Measurements from ENCODE around the gene XRN1. TPM values are rescaled to one million over a fixed set of nuclear protein-coding genes. Genes with fewer than 3 reads are reported as not detected.

Gene XRN1
- total and polyA plus RNA-seq, 10 donors = 5.3 to 87.5 (median 76.9) TPM

DNA sequence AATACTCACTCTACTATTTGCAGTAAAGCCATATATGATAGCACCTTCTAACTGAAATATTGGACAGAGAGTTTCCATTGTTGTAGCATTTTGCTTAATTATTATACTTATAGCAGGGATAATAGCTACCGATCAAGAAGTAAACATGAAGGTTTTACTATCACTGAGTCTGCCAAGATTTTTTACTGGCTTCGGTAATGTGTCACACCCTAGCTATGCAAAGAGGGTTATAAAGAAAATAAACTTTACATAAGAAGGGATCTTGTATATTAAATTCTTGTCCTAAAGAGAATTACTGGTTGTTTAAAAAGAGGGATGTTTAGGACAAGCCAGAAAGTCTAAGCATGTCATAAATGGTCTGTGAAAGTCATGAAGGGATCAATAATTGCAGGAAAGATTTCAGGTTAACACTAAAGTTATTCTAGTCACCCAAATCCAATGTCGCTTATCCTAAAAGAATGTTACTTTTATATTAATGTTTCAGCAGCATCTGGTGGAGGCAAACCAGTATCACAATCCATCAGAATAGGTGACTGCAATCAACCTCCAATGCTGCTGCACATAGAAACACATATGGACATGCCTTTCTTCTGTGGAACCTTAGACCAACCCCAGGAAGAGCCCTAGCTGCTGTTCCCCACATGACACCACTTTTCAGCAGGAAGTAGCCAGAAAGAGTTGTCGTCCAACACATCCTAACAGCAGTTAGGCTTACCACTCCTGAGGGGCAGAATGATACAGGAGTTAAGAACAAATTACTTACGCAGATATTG lies 159.8 kb downstream of the XRN1 start:
- no peak for DNase-seq
- Histone ChIP-seq H3K4me1 (no peaks in the 10 kb centered on the region), H3K27ac (no peak overlapping the region), H3K36me3 (peaks cover 0 to 5% (median 0%) of the 10 kb centered on the region in 6 donors), H3K9me3 (peaks cover 0 to 42% (median 33%) of the 10 kb centered on the region in 8 donors), H3K27me3 (replicated peaks in 1 of 7) (no peaks in the 10 kb centered on the region), H3K4me3 (no peak overlapping the region)
- TF ChIP-seq POLR2A (IDR thresholded peaks at IDR 0.05) = no peak
- no peak for TF ChIP-seq POLR2AphosphoS5 (IDR thresholded peaks at IDR 0.05)
- TF ChIP-seq, protein P1, sequence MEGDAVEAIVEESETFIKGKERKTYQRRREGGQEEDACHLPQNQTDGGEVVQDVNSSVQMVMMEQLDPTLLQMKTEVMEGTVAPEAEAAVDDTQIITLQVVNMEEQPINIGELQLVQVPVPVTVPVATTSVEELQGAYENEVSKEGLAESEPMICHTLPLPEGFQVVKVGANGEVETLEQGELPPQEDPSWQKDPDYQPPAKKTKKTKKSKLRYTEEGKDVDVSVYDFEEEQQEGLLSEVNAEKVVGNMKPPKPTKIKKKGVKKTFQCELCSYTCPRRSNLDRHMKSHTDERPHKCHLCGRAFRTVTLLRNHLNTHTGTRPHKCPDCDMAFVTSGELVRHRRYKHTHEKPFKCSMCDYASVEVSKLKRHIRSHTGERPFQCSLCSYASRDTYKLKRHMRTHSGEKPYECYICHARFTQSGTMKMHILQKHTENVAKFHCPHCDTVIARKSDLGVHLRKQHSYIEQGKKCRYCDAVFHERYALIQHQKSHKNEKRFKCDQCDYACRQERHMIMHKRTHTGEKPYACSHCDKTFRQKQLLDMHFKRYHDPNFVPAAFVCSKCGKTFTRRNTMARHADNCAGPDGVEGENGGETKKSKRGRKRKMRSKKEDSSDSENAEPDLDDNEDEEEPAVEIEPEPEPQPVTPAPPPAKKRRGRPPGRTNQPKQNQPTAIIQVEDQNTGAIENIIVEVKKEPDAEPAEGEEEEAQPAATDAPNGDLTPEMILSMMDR (IDR thresholded peaks at IDR 0.05 in 8 of 11, conservative IDR thresholded peaks at IDR 0.05 in 3 of 11) = no peak
- intact Hi-C loops (cut with DNase I; ENCODE audit: low total_unique reads) = loop anchor here (10.0 kb wide), 1 partner anchor 323 kb away; no protein-coding TSS in a partner anchor
- 95 to 97% (median 96%) methylated on average over 5 of the region's 5 CpGs for WGBS, 5 donors

DNA sequence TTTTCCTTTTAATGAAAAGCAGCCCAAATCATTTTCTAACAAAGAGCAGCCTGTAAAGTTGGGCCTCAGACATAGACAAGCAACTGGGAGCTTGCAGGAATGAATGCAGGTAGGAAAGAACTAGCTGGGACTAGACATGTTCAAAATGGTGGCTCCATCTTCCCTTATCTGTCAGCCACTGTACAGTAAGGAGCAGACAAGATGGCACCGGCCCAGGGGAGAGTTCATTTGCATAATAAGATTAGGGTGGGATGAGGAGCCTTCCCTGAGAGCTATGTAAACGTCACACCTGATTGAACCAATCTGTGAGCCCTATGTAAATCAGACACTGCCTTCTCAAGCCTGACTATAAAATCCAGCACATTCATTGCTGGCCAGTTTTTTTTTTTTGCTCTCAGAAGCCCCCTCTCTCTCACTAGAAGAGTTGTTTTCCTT lies 162.7 kb downstream of the XRN1 start:
- peaks cover 0 to 35% (median 28%) of the 10 kb centered on the region in 8 donors for H3K9me3 ChIP-seq
- intact Hi-C loops (cut with DNase I; ENCODE audit: low total_unique reads) = loop anchor here (10.0 kb wide), 1 partner anchor 320 kb away; no protein-coding TSS in a partner anchor

GRCh38 chr3:142282503-142282902 lies 165.3 kb downstream of the XRN1 start:
- no peak for DNase-seq
- intact Hi-C loops (cut with DNase I; ENCODE audit: low total_unique reads) = loop anchor here (5.0 to 10.0 kb wide), 2 partner anchors 155 to 318 kb away; no protein-coding TSS in a partner anchor
- TF ChIP-seq, protein P1 (IDR thresholded peaks at IDR 0.05 in 8 of 11, conservative IDR thresholded peaks at IDR 0.05 in 3 of 11) = no peak
- no peak for TF ChIP-seq POLR2A (IDR thresholded peaks at IDR 0.05)
- TF ChIP-seq POLR2AphosphoS5 (IDR thresholded peaks at IDR 0.05) = no peak
- Histone ChIP-seq H3K27me3 (replicated peaks in 1 of 7) (no peaks in the 10 kb centered on the region), H3K36me3 (no peaks in the 10 kb centered on the region), H3K27ac (no peak overlapping the region), H3K9me3 (peaks cover 0 to 9% (median 6%) of the 10 kb centered on the region in 8 donors), H3K4me3 (no peak overlapping the region), H3K4me1 (peaks cover 0 to 12% (median 4%) of the 10 kb centered on the region in 6 donors)
- WGBS, 5 donors = 82 to 86% (median 85%) methylated on average over 4 of the region's 4 CpGs

More for the DNA sequence above, 162.7 kb downstream of the XRN1 start:
- no peak overlapping the region for H3K4me3 ChIP-seq
- H3K36me3 ChIP-seq = peaks cover 0 to 5% (median 0%) of the 10 kb centered on the region in 6 donors
- no peak overlapping the region for H3K27ac ChIP-seq
- no peaks in the 10 kb centered on the region for H3K27me3 ChIP-seq (replicated peaks in 1 of 7)
- H3K4me1 ChIP-seq = peaks cover 0 to 2% (median under 1%) of the 10 kb centered on the region in 6 donors
- DNase-seq = no peak
- TF ChIP-seq, protein P1 (IDR thresholded peaks at IDR 0.05 in 8 of 11, conservative IDR thresholded peaks at IDR 0.05 in 3 of 11) = no peak
- TF ChIP-seq POLR2AphosphoS5 (IDR thresholded peaks at IDR 0.05) (no peak), POLR2A (IDR thresholded peaks at IDR 0.05) (no peak)
- WGBS, 5 donors = 62 to 86% (median 78%) methylated on average over 2 of the region's 2 CpGs

- H3K4me3 ChIP-seq = no peak overlapping the region
- H3K9me3 ChIP-seq = no peaks in the 10 kb centered on the region
- 72 to 96% (median 81%) methylated on average over 1 of the region's 1 CpG for WGBS, 5 donors
- no peak overlapping the region for H3K27ac ChIP-seq
- H3K27me3 ChIP-seq (replicated peaks in 1 of 7) = no peaks in the 10 kb centered on the region
- intact Hi-C loops (cut with DNase I; ENCODE audit: low total_unique reads) = loop anchor here (5.0 to 10.0 kb wide), 2 partner anchors 154 to 317 kb away; no protein-coding TSS in a partner anchor
- TF ChIP-seq, protein P1 (IDR thresholded peaks at IDR 0.05 in 8 of 11, conservative IDR thresholded peaks at IDR 0.05 in 3 of 11) = no peak
- TF ChIP-seq POLR2AphosphoS5 (IDR thresholded peaks at IDR 0.05) = no peak
- TF ChIP-seq POLR2A (IDR thresholded peaks at IDR 0.05) = no peak
- no peak for DNase-seq
- H3K4me1 ChIP-seq = peaks cover 0 to 22% (median 9%) of the 10 kb centered on the region in 6 donors
- H3K36me3 ChIP-seq = no peaks in the 10 kb centered on the region
Observed at GRCh38 chr3:142281474-142281873, 166.4 kb downstream of the XRN1 start.

All from spleen (tissue), 11 donors.